VCaP (cell line): ENCODE results near the gene TMEM232.
"Not testable (repeated sequence)": the region's sequence is repeated elsewhere in the genome, so short reads cannot be mapped to it uniquely, and the experiment has no call there.

ENCODE experiments used
- H3K27ac ChIP-seq: fragments of 450-650 bp; 2 replicates; pipeline ENCODE4 v1.5.1; 2017
- TF ChIP-seq, protein P1 (sequence below): fragments of 450-650 bp; conservative IDR thresholded peaks from 2 replicates; pipeline ENCODE4 v1.5.1; 2017; ENCODE audit warnings: mild to moderate bottlenecking, moderate library complexity

TMEM232 gene

DNA sequence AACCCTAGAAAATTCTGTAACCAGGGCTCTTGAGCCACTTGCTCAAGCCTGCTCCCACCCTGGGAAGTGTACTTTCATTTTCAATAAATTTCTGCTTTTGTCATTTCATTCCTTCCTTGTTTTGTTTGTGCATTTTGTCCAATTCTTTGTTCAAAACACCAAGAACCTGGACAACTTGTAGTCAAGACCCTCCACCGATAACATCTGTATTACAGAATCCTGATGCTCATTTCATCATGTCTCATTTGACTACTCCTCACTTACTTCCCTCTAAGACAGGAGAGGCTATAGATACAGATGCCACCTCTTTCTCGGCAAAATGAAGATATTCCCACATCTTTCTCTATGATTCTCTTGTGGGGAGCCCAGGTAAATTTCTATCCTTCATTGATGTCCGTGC lies 183.5 kb downstream of the TMEM232 start:
- H3K27ac ChIP-seq = no peak overlapping the region
- TF ChIP-seq, protein P1, sequence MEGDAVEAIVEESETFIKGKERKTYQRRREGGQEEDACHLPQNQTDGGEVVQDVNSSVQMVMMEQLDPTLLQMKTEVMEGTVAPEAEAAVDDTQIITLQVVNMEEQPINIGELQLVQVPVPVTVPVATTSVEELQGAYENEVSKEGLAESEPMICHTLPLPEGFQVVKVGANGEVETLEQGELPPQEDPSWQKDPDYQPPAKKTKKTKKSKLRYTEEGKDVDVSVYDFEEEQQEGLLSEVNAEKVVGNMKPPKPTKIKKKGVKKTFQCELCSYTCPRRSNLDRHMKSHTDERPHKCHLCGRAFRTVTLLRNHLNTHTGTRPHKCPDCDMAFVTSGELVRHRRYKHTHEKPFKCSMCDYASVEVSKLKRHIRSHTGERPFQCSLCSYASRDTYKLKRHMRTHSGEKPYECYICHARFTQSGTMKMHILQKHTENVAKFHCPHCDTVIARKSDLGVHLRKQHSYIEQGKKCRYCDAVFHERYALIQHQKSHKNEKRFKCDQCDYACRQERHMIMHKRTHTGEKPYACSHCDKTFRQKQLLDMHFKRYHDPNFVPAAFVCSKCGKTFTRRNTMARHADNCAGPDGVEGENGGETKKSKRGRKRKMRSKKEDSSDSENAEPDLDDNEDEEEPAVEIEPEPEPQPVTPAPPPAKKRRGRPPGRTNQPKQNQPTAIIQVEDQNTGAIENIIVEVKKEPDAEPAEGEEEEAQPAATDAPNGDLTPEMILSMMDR = no peak

DNA sequence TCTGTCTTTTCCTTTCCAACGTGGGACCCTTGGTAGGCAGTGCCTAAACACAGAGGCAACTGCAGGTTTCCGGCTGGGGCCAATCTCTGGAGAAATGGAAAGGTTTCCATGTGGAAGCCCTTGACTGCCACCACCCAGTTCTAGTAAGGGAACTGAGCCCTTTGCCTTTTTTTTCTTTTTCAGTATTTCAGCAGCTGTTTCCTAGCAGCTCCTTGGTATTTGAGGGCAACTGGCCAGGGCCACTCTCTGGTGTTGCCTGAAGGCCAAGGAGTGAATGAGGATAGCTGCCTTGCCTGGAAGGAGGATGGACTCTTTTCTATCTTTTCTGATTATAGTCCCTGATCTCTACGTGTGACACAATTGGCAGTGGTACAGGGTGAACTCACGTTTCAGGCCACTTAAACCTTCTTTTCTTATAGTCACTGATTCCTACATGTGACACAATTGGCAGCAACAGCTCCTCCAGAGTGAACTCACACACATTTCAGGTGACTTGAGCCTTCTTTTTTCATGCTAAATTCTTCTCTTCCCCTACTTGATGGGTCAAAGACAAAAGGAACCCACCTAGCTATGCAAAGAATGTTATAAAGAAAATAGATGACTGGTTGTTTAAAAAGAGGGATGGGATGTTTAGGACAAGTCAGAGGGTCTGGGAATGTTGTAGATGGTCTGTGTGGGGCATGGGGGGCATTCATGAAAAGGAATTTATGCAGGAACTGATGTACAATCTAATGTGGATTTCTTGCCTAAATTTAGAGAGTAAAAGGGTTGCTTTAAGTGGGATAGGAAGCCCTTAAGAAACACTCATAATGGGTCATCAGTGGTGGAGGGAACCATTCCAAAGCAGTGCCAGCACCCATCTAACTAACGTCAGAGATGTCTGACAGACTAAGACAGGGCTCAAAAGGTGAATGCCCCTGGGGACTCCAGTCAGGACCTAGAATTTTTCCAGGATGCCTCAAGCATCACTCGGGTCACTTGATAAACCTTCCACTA lies 190.1 kb downstream of the TMEM232 start:
- TF ChIP-seq, protein P1 = no peak
- no peak overlapping the region for H3K27ac ChIP-seq

DNA sequence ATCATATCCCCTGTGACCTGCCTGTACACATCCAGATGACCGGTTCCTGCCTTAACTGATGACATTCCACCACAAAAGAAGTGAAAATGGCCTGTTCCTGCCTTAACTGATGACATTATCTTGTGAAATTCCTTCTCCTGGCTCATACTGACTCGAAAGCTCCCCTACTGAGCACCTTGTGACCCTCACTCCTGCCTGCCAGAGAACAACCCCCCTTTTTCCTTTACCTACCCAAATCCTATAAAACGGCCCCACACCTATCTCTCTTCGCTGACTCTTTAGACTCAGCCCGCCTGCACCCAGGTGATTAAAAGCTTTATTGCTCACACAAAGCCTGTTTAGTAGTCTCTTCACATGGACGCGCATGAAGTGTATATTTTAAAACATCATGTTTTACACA lies 191.3 kb downstream of the TMEM232 start:
- H3K27ac ChIP-seq = not testable (repeated sequence)

DNA sequence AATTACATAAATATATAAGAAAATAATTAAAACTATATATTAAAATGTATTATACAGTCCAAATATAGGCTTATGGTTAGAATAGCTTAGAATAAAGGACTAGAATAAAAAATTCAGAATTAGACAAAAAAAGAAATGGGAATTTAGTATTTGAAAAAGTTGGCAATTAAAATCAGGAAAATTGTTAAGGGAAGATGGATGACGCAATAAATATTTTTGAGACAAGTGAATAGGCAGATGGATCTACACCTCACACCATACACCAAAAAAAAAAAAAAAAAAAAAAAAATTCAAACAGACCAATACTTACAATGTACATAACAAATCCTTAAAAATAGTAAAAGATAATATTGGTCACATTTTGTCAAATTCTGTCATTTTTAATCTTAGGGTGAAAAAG lies 200.7 kb downstream of the TMEM232 start:
- TF ChIP-seq, protein P1 = no peak
- H3K27ac ChIP-seq = no peak overlapping the region

DNA sequence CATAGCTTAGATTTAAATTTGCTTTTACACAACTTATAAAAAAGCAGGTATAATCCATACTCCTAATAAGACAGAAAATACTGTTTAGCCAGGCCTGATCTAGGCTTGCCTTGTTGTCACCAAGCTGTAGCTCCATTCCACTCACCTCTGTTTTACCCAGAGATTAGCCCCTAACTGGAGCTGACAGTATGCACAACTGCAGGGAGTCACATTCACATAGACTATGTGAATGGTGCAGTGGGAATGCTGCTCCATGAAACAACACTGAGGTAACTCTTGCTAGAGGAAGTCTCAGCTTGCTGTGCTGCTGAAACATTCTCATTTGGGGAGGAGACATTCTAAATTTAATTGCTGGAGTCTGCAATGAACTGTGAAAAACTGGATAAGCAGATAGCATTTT lies 209.1 kb downstream of the TMEM232 start:
- no peak overlapping the region for H3K27ac ChIP-seq
- TF ChIP-seq, protein P1 = no peak

DNA sequence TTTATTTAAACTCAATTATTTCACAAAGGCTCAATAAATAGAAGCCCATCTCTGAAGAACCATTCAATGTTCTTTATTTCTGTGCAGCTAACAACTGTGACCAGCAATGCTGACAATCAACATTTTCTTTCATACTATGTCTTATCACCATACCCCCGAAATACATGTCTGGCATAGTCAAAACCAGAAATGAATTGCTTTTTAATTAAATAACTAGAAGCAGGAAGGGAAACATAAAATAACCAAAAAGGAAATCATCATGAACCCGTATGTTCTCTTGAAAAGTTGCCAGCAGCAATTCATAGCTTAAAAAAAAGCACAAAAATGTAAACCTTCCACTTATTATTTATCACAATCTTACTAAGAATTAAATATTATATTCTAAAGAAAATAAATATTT lies 212.4 kb downstream of the TMEM232 start:
- no peak overlapping the region for H3K27ac ChIP-seq
- TF ChIP-seq, protein P1 = no peak

DNA sequence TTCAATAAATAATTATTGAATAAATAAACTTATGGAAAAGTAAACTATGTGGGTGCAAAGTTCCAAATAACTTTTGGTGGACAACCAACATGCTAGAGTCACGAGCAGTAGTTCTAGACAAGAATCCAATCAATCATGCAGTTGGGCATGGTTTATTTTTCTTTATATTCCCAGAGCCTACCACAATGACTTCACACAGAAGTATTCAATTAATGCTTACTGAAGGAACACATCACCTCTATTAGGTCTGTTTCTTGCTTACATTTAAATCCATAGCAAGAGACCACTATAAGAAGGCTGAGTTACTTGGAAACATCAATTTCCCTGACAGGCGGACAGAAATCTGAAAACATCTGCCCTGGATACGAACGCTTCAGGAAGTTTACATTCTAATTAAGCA lies 214.2 kb downstream of the TMEM232 start:
- TF ChIP-seq, protein P1 = no peak
- no peak overlapping the region for H3K27ac ChIP-seq

DNA sequence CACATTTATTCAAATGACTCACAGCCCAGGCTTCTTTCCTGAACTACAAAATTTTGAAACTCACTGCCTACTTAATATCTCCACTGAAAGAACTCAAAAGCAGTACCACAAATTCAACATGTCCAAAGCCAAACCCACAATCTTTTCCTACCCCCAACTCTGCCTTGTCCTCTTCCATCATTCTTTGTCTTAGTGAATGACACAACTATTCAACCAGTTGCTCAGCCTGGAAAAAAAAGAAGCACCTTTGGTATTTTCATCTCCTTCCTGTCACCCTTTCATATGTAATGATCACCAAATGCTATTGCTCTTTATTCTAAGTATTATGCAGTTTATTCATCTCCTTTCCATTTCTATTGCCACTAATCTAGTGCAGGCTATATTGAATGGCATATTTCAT lies 216.3 kb downstream of the TMEM232 start:
- TF ChIP-seq, protein P1 = no peak

More for the DNA sequence above, 216.3 kb downstream of the TMEM232 start:
- no peak overlapping the region for H3K27ac ChIP-seq
